ENCODE data around the gene MTM1.

- TF ChIP-seq E4F1 (CRISPR knock-in tag; IDR thresholded peaks at IDR 0.05; ENCODE audit: borderline replicate concordance), result no peak
- TF ChIP-seq RREB1 (CRISPR knock-in tag; IDR thresholded peaks at IDR 0.05), result no peak
- no peak for TF ChIP-seq CREM (IDR thresholded peaks at IDR 0.05; ENCODE audit: low read depth)
- no peak for TF ChIP-seq ZKSCAN8 (CRISPR knock-in tag; IDR thresholded peaks at IDR 0.05)
- no peak for TF ChIP-seq CBX3 (IDR thresholded peaks at IDR 0.05; ENCODE audit: borderline replicate concordance in 1 of 2, low read length in 2 of 2)
- no peak for TF ChIP-seq ATF6 (CRISPR knock-in tag; IDR thresholded peaks at IDR 0.05)
- TF ChIP-seq, protein P1, sequence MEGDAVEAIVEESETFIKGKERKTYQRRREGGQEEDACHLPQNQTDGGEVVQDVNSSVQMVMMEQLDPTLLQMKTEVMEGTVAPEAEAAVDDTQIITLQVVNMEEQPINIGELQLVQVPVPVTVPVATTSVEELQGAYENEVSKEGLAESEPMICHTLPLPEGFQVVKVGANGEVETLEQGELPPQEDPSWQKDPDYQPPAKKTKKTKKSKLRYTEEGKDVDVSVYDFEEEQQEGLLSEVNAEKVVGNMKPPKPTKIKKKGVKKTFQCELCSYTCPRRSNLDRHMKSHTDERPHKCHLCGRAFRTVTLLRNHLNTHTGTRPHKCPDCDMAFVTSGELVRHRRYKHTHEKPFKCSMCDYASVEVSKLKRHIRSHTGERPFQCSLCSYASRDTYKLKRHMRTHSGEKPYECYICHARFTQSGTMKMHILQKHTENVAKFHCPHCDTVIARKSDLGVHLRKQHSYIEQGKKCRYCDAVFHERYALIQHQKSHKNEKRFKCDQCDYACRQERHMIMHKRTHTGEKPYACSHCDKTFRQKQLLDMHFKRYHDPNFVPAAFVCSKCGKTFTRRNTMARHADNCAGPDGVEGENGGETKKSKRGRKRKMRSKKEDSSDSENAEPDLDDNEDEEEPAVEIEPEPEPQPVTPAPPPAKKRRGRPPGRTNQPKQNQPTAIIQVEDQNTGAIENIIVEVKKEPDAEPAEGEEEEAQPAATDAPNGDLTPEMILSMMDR (IDR thresholded peaks at IDR 0.05 in 2 of 3, conservative IDR thresholded peaks at IDR 0.05 in 1 of 3; ENCODE audit: insufficient read depth in 2 of 3, low read depth in 1 of 3, low read length in 3 of 3), result no peak
Observed at GRCh38 chrX:150548684-150549083, 19.7 kb upstream of the MTM1 start.
